ENCODE results near the gene TMEM41B.

GRCh38 chr11:9293646-9294045, 20.7 kb downstream of the TMEM41B start:
- no peak for TF ChIP-seq CTCF (IDR thresholded peaks at IDR 0.05)
- no peak for TF ChIP-seq POLR2A (IDR thresholded peaks at IDR 0.05)
